ENCODE results near the gene CTNNA2. TPM values are rescaled to one million over a fixed set of nuclear protein-coding genes. Genes with fewer than 3 reads are reported as not detected.

The CTNNA2 gene
- total and polyA plus RNA-seq, 7 donors: 0.03 to 0.36 (median 0.17) TPM; not detected in 4

DNA sequence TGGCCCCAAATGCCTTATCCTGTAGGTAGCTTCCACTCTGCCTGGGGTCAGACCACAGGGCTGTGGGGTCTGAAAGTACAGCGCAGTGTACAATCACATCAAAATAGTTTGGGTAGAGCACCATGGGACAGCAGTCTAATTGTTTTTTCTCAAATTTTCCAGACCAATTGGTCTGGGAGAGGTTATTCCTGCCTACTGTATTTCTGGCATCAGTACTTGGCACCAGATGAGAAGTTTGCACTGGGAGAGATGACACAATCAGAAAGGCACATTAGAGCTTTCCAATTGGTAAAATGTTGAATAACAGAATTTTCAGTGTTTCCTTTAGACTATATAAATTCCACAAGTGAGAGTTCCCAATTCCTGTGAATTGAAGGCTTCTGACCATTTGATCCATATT lies 822.6 kb downstream of the CTNNA2 start:
- TF ChIP-seq, protein P1, sequence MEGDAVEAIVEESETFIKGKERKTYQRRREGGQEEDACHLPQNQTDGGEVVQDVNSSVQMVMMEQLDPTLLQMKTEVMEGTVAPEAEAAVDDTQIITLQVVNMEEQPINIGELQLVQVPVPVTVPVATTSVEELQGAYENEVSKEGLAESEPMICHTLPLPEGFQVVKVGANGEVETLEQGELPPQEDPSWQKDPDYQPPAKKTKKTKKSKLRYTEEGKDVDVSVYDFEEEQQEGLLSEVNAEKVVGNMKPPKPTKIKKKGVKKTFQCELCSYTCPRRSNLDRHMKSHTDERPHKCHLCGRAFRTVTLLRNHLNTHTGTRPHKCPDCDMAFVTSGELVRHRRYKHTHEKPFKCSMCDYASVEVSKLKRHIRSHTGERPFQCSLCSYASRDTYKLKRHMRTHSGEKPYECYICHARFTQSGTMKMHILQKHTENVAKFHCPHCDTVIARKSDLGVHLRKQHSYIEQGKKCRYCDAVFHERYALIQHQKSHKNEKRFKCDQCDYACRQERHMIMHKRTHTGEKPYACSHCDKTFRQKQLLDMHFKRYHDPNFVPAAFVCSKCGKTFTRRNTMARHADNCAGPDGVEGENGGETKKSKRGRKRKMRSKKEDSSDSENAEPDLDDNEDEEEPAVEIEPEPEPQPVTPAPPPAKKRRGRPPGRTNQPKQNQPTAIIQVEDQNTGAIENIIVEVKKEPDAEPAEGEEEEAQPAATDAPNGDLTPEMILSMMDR (IDR thresholded peaks at IDR 0.05): no peak
- no peaks in the 10 kb centered on the region for H3K9me3 ChIP-seq
- H3K4me3 ChIP-seq: no peak overlapping the region
- H3K36me3 ChIP-seq (ENCODE audit: insufficient read depth in 1 of 2, low read depth in 1 of 2): no peaks in the 10 kb centered on the region
- ATAC-seq: no peak
- no peaks in the 10 kb centered on the region for H3K27me3 ChIP-seq (ENCODE audit: insufficient read depth in 3 of 3, low read length in 2 of 3)
- no peak overlapping the region for H3K27ac ChIP-seq
- no peak for DNase-seq
- H3K4me1 ChIP-seq: no peaks in the 10 kb centered on the region
- intact Hi-C loops (cut with DNase I): no loop called here
- 83 to 96% (median 92%) methylated on average over 1 of the region's 1 CpG for WGBS, 3 donors

DNA sequence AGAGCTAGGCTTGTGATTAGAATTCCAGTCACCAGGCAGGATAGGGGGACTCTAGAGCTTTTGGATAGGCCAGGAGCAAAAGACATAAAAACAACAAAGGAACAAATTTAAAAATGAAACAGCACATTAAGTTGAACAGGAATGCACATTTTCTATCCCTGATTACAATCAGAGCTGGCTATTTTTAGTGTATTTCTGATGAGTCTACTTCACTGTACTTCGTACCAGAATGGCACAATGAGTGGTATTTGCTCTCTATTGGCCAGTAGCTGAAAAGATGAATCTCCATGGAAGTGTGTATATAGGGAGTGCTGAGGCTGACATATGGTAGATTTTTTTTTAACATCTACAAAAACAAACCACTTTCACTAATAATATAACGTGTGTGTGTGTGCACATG lies 825.9 kb downstream of the CTNNA2 start:
- H3K27ac ChIP-seq: no peak overlapping the region
- H3K4me1 ChIP-seq: no peaks in the 10 kb centered on the region
- TF ChIP-seq, protein P1 (IDR thresholded peaks at IDR 0.05): no peak
- H3K36me3 ChIP-seq (ENCODE audit: insufficient read depth in 1 of 2, low read depth in 1 of 2): no peaks in the 10 kb centered on the region
- H3K9me3 ChIP-seq: no peaks in the 10 kb centered on the region
- DNase-seq (no peak), ATAC-seq (no peak)
- WGBS, 3 donors: 57 to 66% (median 65%) methylated on average over 2 of the region's 2 CpGs
- H3K27me3 ChIP-seq (ENCODE audit: insufficient read depth in 3 of 3, low read length in 2 of 3): no peaks in the 10 kb centered on the region
- intact Hi-C loops (cut with DNase I): no loop called here
- H3K4me3 ChIP-seq: no peak overlapping the region

DNA sequence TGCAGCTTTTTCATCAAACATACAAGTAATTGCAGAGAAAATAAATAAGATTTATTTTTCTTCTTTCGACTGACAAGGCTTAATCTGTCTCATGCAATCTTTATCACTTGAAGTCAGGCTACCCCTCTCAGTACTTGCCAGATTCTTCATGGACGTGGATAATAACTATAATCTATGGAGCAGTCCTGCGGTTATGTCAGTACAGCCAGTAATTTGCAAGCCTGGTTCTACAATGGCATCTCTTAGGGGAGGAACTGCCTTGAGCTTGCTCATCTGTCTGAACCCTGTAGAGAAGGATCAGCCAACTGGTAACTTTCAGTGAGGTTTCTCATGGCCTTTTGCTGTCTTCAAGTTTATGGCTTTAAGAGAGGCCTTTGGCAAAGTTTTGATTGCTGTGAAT lies 827.2 kb downstream of the CTNNA2 start:
- intact Hi-C loops (cut with DNase I): no loop called here
- no peaks in the 10 kb centered on the region for H3K9me3 ChIP-seq
- TF ChIP-seq, protein P1 (IDR thresholded peaks at IDR 0.05): no peak
- ATAC-seq (no peak), DNase-seq (no peak)
- H3K27ac ChIP-seq: no peak overlapping the region
- no peaks in the 10 kb centered on the region for H3K27me3 ChIP-seq (ENCODE audit: insufficient read depth in 3 of 3, low read length in 2 of 3)
- WGBS, 3 donors: 78 to 89% (median 79%) methylated on average over 3 of the region's 3 CpGs
- no peaks in the 10 kb centered on the region for H3K4me1 ChIP-seq
- no peaks in the 10 kb centered on the region for H3K36me3 ChIP-seq (ENCODE audit: insufficient read depth in 1 of 2, low read depth in 1 of 2)
- H3K4me3 ChIP-seq: no peak overlapping the region

DNA sequence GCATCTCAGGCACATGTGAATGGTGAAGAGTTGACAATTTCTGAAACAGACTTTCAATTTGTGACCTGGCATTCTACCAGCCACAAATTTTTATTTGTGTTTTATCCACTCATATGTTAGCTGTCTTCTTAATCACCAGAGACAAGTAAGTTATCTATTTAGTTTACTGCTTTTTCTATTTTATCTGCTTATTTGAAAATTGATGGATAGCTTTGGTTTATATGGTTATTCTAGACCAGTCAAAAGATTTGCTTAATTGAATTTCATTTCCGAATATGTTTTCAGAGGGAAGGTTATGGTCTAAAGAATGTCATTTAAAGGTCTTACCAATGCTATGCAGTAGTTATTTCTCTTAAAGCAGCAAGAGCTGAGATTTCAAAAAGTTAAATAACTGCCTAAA lies 835.2 kb downstream of the CTNNA2 start:
- Histone ChIP-seq H3K36me3 (ENCODE audit: insufficient read depth in 1 of 2, low read depth in 1 of 2) (no peaks in the 10 kb centered on the region), H3K4me1 (no peaks in the 10 kb centered on the region), H3K27me3 (ENCODE audit: insufficient read depth in 3 of 3, low read length in 2 of 3) (no peaks in the 10 kb centered on the region), H3K9me3 (no peaks in the 10 kb centered on the region), H3K4me3 (no peak overlapping the region), H3K27ac (no peak overlapping the region)
- DNase-seq (no peak), ATAC-seq (no peak)
- WGBS, 3 donors: 86 to 93% (median 86%) methylated on average over 1 of the region's 1 CpG
- TF ChIP-seq, protein P1 (IDR thresholded peaks at IDR 0.05): no peak
- intact Hi-C loops (cut with DNase I): no loop called here

DNA sequence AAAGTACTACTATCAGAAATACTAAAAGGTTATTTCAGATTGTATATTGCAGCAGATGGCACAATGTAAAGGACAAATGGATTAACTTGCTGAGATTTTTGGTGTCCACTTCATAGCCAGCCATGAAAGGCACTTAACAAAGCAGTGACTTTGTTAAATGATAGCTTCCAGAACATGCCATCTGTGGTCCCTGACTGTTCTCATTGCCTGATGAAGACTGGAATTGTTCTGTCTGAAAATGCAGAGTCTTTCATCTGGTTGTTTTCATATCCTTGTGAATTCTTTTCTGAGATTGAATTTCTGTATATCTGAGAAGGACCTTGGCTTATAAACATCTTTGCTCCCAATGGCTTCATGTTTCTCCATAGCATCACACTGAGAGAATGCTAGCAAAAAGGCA lies 836.1 kb downstream of the CTNNA2 start:
- DNase-seq (no peak), ATAC-seq (no peak)
- Histone ChIP-seq H3K4me3 (no peak overlapping the region), H3K27ac (no peak overlapping the region), H3K36me3 (ENCODE audit: insufficient read depth in 1 of 2, low read depth in 1 of 2) (no peaks in the 10 kb centered on the region), H3K27me3 (ENCODE audit: insufficient read depth in 3 of 3, low read length in 2 of 3) (no peaks in the 10 kb centered on the region), H3K9me3 (no peaks in the 10 kb centered on the region), H3K4me1 (no peaks in the 10 kb centered on the region)
- intact Hi-C loops (cut with DNase I): no loop called here
- TF ChIP-seq, protein P1 (IDR thresholded peaks at IDR 0.05): no peak
